T-helper 1 cell treated with Interleukin-12 subunit alpha and Interleukin-12 subunit beta and Interleukin-4 antibody, amounts not matched to agents 30 μg/mL and 1 μg/mL, for 36 hours (primary cell): ENCODE measurements around the gene RNF114.
"Not testable (repeated sequence)": the region's sequence is repeated elsewhere in the genome, so short reads cannot be mapped to it uniquely, and the experiment has no call there.

Experiments used
- H3K27ac Mint-ChIP-seq: one replicate; pipeline ENCODE4 v1.8.0; 2021; ENCODE audit warnings: mild to moderate bottlenecking, mixed read lengths
- H3K27me3 Mint-ChIP-seq: one replicate; pipeline ENCODE4 v1.8.0; 2021; ENCODE audit warnings: low read depth, mixed read lengths
- H3K36me3 Mint-ChIP-seq: one replicate; pipeline ENCODE4 v1.8.0; 2021; ENCODE audit warnings: low read depth, mixed read lengths
- H3K4me1 Mint-ChIP-seq: one replicate; pipeline ENCODE4 v1.8.0; 2021; ENCODE audit warnings: low read depth, mixed read lengths
- H3K4me3 Mint-ChIP-seq: one replicate; pipeline ENCODE4 v1.8.0; 2021; ENCODE audit warnings: mild to moderate bottlenecking, moderate library complexity, mixed read lengths
- H3K9me3 Mint-ChIP-seq: one replicate; pipeline ENCODE4 v1.8.0; 2021; ENCODE audit warnings: mixed read lengths

RNF114 gene

DNA sequence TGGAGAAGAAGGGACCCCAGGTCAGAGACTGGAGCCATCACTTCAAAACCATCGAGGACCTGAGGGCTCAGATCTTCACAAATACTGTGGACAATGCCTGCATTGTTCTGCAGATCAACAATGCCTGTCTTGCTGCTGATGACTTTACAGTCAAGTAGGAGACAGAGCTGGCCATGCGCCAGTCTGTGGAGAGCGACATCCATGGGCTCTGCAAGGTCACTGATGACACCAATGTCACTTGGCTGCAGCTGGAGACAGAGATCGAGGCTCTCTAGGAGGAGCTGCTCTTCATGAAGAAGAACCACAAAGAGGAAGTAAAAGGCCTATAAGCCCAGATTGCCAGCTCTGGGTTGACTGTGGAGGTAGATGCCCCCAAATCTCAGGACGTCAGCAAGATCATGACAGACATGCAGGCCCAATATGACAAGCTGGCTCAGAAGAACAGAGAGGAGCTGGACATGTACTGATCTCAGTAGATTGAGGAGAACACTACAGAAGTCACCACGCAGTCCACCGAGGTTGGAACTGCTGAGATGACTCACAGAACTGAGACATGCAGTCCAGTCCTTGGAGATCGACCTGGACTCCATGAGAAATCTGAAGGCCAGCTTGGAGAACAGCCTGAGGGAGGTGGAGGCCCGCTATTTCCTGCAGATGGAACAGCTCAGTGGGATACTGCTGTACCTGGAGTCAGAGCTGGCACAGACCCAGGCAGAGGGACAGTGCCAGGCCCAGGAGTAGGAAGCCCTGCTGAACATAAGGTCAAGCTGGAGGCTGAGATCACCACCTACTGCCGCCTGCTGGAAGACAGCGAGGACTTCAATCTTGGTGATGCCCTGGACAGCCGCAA is 21.1 kb downstream of the RNF114 start:
- peaks cover 23% of the 10 kb centered on the region for H3K36me3 Mint-ChIP-seq
- not testable (repeated sequence) for H3K27me3 Mint-ChIP-seq, H3K27ac Mint-ChIP-seq, H3K4me3 Mint-ChIP-seq, H3K9me3 Mint-ChIP-seq, H3K4me1 Mint-ChIP-seq

DNA sequence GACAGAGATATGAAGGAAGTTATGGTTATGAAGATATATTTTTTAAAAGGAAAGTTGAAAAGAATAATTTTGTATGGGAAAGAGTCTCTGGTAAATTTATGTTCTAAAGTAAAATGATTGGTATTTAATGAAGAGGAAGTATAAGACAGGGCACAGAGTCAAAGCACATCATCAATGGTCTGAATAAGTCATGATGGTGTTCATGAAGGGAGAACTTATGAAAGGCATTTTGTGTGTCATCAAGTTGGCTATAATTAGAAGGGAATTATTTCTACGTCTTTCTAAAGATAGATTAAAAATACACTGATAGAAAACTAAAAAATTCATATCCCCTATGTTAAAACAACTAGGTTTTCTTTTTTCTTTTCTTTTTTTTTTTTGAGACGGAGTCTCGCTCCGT is 25.2 kb downstream of the RNF114 start:
- Mint-ChIP-seq H3K36me3 (peaks cover 8% of the 10 kb centered on the region), H3K4me3 (no peak overlapping the region), H3K4me1 (peaks cover 2% of the 10 kb centered on the region), H3K27ac (no peak overlapping the region), H3K9me3 (no peaks in the 10 kb centered on the region), H3K27me3 (no peaks in the 10 kb centered on the region)

DNA sequence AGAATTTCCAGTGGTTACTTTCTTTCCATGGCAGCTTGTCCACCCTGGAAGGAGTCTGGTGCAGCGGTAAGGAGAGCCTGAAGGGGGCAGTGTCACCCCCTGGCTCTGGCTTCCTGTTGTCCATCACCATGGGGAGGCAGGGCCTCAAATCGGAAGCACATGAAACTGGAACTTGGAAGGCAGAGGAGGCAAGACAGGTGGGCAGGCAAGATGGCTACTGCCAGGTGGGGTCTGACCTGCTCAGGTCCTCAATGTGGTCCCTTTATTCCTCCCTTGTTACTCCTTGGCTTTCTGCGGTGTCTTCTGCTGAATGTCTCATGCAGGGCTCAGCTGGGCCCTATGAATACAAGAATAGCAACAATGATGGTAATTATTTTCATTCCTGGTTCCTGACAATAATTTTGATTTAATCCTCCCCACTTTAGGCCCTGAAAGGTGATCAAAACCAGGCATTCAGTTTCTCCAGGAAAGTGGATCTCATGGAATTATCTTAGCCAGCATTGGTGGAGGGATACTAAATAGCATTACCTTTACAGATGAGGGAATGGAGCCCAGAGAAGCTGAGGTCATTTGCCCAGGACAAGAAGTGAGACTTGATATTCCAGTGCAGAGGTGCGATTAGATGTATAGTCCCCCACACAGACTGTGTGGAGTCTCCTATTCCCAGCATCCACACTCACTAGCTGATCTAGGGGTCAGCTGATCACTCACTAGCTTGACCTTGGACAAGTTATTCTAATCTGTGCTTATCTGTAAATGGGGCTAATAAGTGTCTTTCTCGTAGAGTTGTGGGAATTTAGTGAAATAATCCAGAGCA is 29.0 kb downstream of the RNF114 start:
- no peaks in the 10 kb centered on the region for H3K27me3 Mint-ChIP-seq
- H3K9me3 Mint-ChIP-seq, result no peaks in the 10 kb centered on the region
- H3K27ac Mint-ChIP-seq, result no peak overlapping the region
- H3K4me3 Mint-ChIP-seq, result no peak overlapping the region
- peaks cover 2% of the 10 kb centered on the region for H3K4me1 Mint-ChIP-seq
- peaks cover under 1% of the 10 kb centered on the region for H3K36me3 Mint-ChIP-seq

DNA sequence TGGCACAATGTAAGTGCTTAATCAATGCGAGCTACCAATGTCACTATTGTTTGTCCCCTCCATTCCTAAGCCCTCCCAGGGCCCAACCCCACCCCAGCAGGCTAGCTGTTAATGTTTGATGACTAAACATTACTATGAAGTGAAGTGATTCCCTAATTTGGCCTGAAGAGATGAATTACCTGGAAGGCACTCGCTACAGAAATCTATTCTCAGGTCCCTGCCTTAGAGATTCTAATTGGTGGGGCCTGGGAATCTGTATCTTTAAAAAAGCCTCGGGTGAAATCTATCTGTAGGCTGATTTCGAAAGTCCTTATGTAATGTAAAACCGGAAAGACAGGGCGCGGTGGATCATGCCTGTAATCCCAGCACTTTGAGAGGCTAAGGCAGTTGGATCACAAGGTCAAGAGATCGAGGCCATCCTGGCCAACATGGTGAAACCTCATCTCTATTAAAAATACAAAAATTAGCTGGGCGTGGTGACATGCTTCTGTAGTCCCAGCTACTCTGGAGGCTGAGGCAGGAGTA is 29.6 kb downstream of the RNF114 start:
- H3K27me3 Mint-ChIP-seq, result no peaks in the 10 kb centered on the region
- H3K4me1 Mint-ChIP-seq, result peaks cover 2% of the 10 kb centered on the region

DNA sequence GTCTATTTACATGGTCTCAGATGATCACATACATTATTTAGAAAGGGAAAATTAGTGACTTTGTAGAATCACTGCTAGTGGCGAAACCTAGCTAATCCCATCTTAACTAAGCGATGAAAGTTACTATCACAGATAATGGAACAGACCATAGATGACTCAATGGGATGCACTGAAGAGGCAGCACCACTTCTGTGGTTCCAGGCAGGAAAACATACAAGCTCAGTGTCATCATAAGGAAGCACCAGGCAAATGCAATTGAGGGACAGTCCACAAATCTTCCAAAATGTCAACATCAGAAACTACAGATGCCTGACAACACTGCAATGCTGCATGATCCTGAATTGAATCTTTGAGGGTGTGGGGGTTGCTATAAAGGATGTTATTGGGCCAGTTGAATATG is 30.7 kb downstream of the RNF114 start:
- Mint-ChIP-seq H3K36me3 (no peaks in the 10 kb centered on the region), H3K4me1 (peaks cover 2% of the 10 kb centered on the region), H3K27me3 (no peaks in the 10 kb centered on the region), H3K4me3 (no peak overlapping the region), H3K27ac (no peak overlapping the region), H3K9me3 (no peaks in the 10 kb centered on the region)

More for the DNA sequence above, 29.6 kb downstream of the RNF114 start:
- no peaks in the 10 kb centered on the region for H3K9me3 Mint-ChIP-seq
- no peaks in the 10 kb centered on the region for H3K36me3 Mint-ChIP-seq
- no peak overlapping the region for H3K4me3 Mint-ChIP-seq
- no peak overlapping the region for H3K27ac Mint-ChIP-seq

DNA sequence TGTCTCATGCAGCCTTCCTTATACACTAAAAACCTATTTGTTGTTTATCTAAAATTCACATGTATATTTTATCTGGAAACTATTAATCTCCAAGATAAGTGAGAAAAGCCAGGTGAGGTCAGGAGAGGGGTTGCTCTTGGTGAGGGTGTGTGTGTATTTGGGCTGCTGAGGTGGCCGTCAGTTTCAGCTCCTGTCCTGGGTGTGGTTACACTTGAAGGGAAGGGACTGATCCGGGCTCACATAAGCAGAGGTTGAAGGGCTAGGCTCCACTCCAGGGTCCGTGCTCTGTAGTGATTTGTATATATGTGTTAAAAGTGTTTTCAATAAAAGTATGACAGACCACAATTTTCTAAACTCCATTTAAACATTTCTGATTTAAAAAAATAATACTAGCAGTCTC is 33.0 kb downstream of the RNF114 start:
- H3K27me3 Mint-ChIP-seq, result no peaks in the 10 kb centered on the region
- no peak overlapping the region for H3K27ac Mint-ChIP-seq
- no peak overlapping the region for H3K4me3 Mint-ChIP-seq
- no peaks in the 10 kb centered on the region for H3K36me3 Mint-ChIP-seq
- no peaks in the 10 kb centered on the region for H3K9me3 Mint-ChIP-seq
- peaks cover 2% of the 10 kb centered on the region for H3K4me1 Mint-ChIP-seq

DNA sequence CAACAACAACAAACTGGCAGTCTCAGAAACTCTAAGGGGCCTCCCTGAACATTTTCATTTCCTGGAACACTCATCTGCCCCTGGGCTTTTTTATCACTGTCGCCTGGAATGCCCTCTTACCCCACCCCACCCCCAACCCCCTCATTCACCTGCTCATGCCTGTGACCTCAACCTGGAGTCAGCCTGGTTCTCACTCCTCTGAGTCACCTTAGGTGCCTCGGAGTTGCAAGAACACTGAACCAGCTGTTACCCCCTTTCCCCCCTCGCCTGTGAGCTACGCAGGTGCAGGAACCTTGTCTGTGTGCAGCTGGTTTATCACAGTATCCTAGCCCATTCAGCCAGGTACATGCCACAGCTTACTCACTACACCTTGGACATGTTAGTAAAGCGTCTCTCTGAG is 33.7 kb downstream of the RNF114 start:
- no peaks in the 10 kb centered on the region for H3K36me3 Mint-ChIP-seq
- no peaks in the 10 kb centered on the region for H3K9me3 Mint-ChIP-seq
- no peak overlapping the region for H3K4me3 Mint-ChIP-seq
- H3K4me1 Mint-ChIP-seq, result no peaks in the 10 kb centered on the region
- H3K27me3 Mint-ChIP-seq, result no peaks in the 10 kb centered on the region
- no peak overlapping the region for H3K27ac Mint-ChIP-seq

DNA sequence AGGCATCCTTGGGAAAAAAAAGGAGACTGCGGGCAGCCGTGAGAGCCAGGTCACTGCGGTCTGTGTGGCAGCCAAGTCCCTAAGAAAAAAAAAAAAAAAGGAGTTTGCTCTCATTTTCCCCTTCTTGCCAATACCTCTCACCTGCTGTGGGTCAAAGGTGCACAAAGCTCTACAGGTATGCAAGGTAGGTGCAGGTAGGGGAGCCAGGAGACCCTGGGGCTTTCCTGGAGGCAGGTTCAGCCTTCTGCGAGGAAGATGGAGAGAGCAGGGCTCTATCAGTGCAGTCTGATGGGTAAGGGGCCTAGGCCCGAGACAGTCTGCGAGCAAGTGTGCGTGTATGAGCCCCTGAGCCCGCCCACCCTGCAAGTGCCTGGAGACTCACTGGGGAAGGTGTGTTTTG is 34.3 kb downstream of the RNF114 start:
- Mint-ChIP-seq H3K36me3 (no peaks in the 10 kb centered on the region), H3K27ac (no peak overlapping the region), H3K4me3 (no peak overlapping the region), H3K9me3 (no peaks in the 10 kb centered on the region), H3K27me3 (no peaks in the 10 kb centered on the region), H3K4me1 (no peaks in the 10 kb centered on the region)

DNA sequence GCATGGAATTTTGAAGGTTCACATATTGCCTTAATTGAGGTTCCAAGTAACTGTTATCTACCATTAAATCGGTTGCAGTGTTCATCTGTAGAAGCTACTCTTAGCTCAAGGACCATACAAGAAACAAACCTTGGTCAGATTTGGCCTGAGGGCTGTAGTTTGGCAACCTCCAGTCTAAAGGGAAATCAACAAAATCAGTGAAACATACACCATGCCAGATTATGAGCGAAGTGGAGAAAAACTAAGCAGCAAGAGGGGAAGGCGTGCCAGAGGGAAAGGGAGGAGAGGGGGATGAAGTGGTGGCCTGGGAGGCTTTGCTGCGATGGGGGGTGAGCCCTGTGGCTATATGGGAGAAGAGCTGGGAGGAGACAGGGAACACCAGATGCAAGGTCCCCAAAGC is 37.8 kb downstream of the RNF114 start:
- H3K36me3 Mint-ChIP-seq, result no peaks in the 10 kb centered on the region
- H3K27me3 Mint-ChIP-seq, result peaks cover 2% of the 10 kb centered on the region
- H3K4me1 Mint-ChIP-seq, result no peaks in the 10 kb centered on the region
- H3K9me3 Mint-ChIP-seq, result no peaks in the 10 kb centered on the region
- no peak overlapping the region for H3K4me3 Mint-ChIP-seq
- H3K27ac Mint-ChIP-seq, result no peak overlapping the region

DNA sequence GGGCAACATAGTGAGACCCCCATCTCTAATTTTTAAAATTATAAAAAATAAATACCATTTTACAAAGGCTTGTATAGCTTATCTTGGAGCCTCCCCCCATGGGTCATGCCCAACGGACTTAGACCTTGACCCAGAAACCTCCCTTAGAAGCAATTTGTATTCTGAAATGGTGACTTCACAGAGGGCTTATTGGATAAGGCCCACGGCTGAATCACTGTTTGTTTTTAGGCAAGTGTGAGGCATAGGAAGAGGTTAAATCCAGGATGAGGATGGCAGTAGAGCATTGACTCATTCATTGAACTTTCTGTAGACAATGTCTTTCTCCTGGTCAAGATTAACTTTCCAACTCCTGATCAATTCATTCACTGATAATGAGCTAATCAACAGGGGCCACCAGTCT is 40.3 kb downstream of the RNF114 start:
- H3K36me3 Mint-ChIP-seq, result no peaks in the 10 kb centered on the region
- H3K4me3 Mint-ChIP-seq, result no peak overlapping the region
- peaks cover 22% of the 10 kb centered on the region for H3K27me3 Mint-ChIP-seq
- no peaks in the 10 kb centered on the region for H3K4me1 Mint-ChIP-seq
- no peaks in the 10 kb centered on the region for H3K9me3 Mint-ChIP-seq
- H3K27ac Mint-ChIP-seq, result no peak overlapping the region

DNA sequence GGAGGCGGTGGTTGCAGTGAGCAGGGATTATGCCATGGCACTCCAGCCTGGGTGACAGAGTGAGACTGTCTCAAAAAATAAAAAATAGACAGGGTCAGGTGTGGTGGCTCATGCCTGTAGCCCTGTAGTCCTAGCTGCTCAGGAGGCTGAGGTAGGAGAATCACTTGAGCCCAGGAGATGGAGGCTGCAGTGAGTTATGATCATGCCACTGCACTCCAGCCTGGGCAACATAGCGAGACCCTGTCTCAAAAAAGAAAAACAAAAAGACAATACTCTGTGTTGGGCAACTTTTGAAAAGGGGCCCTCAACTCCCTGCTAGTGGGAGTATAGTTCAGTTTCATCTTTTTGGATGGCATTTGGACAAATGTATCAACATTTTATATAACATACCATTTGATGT is 41.5 kb downstream of the RNF114 start:
- H3K36me3 Mint-ChIP-seq, H3K9me3 Mint-ChIP-seq, H3K4me3 Mint-ChIP-seq, H3K27ac Mint-ChIP-seq, H3K4me1 Mint-ChIP-seq: not testable (repeated sequence)
- peaks cover 30% of the 10 kb centered on the region for H3K27me3 Mint-ChIP-seq

DNA sequence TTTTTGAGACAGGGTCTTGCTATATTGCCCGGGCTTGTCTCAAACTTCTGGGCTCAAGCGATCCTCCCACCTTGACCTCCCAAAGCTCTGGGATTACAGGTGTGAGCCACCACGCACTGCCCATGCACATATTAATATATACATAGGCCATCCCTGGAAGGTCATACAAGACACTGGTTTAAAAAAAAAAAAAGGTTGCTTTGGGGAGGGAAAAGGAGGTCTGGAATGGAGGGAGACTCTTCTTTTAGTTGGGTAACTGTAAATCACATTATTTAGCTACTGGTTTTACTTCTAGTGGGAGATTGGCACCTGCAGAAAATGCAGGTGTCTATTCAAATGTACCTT is 42.5 kb downstream of the RNF114 start:
- no peak overlapping the region for H3K4me3 Mint-ChIP-seq
- no peaks in the 10 kb centered on the region for H3K9me3 Mint-ChIP-seq

DNA sequence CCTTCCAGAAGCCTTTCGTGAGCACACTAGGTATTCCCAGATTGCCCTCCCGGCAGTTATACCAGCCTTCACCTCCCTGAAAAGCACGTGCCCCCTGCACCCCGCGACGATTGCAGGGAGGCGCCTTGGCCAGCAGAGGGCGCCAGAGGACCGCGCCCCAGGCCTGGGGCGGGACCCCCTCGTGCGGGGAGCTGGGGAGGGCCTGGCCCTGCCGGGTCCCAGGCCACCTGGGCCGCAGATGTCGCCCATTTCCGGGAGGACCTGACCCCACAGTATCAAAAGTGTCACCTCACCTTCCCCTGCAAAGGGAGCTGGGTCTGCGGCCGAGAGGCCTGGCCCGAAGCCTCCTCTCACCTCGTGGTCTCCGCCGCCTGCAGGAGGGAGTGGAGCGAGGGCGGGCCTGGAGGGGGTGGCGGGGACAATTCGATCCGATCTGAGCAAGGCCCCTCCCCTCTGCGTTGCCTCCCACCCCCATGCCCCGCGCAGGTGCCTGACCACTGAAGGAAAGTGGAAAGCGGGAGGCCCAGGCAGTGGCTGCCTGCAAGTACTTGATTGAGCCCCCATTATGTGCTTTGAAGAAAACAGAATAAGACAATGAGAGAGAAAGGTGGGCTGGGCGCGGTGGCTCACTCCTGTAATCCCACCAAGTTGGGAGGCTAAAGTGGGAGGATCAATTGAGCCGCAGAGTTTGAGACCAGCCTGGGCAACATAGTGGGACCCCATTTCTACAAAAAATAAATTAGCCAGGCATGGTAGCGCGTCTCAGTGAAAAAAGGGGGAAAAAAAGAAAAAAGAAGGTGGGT is 43.0 kb downstream of the RNF114 start:
- Mint-ChIP-seq H3K27ac (no peak overlapping the region), H3K9me3 (no peaks in the 10 kb centered on the region), H3K27me3 (peaks cover 30% of the 10 kb centered on the region), H3K4me1 (peaks cover 15% of the 10 kb centered on the region), H3K36me3 (no peaks in the 10 kb centered on the region), H3K4me3 (no peak overlapping the region)

More for the DNA sequence above, 42.5 kb downstream of the RNF114 start:
- no peak overlapping the region for H3K27ac Mint-ChIP-seq
- no peaks in the 10 kb centered on the region for H3K36me3 Mint-ChIP-seq
- peaks cover 13% of the 10 kb centered on the region for H3K4me1 Mint-ChIP-seq
- H3K27me3 Mint-ChIP-seq, result peaks cover 30% of the 10 kb centered on the region

DNA sequence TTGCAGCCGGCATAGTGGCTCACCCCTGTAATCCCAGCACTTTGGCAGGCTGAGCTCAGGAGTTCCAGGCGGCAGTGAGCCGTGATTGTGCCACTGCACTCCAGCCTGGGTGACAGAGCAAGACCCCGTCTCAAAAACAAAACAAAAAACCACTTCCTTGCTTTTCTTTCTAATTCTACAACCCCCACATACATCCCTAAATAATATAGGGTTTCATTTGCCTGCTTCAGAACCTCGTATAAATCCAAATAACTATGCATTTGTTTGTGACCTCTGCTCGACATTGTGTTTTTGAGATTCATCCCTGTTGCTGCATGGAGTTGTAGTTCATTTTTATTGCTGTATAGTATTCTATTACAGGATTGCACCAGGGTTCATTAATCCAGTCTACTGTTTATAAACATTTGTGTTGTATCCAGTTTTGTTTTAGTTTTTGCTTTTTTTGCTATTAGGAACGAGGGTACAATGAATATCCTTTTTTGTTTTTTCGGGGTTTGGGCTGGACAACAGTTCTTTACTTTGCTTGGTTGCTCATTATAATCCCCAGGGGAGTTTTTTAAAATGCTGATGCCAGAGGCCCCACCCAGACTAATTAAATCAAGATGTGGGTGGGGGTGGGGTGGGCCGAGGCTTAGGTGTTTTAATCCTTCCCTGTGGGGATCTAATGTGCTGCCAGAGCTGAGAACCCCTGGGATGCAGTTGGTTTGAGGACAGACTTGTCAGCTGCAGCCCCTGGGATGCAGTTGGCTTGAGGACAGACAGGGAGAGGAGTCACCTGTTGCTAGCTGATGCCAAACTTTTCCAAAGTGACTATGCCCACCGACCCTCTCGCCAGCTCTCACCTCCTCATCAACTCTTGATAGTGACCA is 44.2 kb downstream of the RNF114 start:
- no peak overlapping the region for H3K27ac Mint-ChIP-seq
- H3K4me1 Mint-ChIP-seq, result peaks cover 15% of the 10 kb centered on the region
- no peak overlapping the region for H3K4me3 Mint-ChIP-seq
- H3K27me3 Mint-ChIP-seq, result peaks cover 30% of the 10 kb centered on the region
- H3K9me3 Mint-ChIP-seq, result no peaks in the 10 kb centered on the region
- H3K36me3 Mint-ChIP-seq, result no peaks in the 10 kb centered on the region
